GM20000 (cell line): ENCODE measurements around the gene RAB31.
"Not testable (repeated sequence)": the region's sequence is repeated elsewhere in the genome, so short reads cannot be mapped to it uniquely, and the experiment has no call there.

Experiments used
- DNase-seq: peaks from one replicate; pipeline ENCODE4 v3.0.0; 2012; ENCODE audit warnings: low spot score
- CTCF ChIP-seq: IDR thresholded peaks from 2 replicates; pipeline ENCODE4 v1.5.1; 2012; ENCODE audit warnings: mild to moderate bottlenecking, control low read depth; ENCODE audit errors: extremely low read depth, missing control alignments

Gene RAB31

GRCh38 chr18:9898792-9899549, 190.9 kb downstream of the RAB31 start:
- DNase-seq: no peak
- TF ChIP-seq CTCF: no peak

DNA sequence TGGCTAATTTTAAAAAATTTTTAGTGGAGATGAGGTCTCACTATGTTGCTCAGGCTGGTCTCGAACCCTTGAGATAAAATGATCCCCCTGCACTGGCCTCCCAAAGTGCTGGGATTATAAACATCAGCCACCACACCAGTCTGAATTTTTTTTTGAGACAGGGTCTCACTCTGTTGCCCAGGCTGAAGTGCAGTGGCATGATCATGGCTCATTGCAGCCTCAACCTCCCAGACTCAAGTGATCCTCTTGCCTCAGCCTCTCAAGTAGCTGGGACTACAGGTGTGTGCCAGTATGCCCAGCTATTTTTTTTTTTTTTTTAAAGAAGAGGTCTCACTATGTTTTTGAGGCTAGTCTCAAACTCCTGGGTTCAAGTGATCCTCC, 191.4 kb downstream of the RAB31 start:
- not testable (repeated sequence) for DNase-seq

- no peak for TF ChIP-seq CTCF
- DNase-seq: no peak
These were observed 192.6 kb downstream of the RAB31 start for GRCh38 chr18:9900699-9901098.

GRCh38 chr18:9901377-9901776, 193.3 kb downstream of the RAB31 start:
- no peak for DNase-seq
- no peak for TF ChIP-seq CTCF

DNA sequence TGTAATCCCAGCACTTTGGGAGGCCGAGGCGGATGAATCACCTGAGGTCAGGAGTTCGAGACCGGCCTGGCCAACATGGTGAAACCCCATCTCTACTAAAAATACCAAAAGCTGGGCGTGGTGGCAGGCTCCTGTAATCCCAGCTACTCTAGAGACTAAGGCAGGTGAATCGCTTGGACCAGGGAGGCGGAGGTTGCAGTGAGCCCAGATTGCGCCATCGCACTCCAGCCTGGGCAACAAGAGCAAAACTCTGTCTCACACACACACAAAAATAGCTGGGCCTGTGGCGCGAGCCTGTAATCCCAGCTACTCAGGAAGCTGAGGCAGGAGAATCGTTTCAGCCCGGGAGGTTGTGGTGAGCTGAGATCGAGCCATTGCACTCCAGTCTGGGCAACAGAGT, 194.2 kb downstream of the RAB31 start:
- DNase-seq: not testable (repeated sequence)

GRCh38 chr18:9902832-9903231, 194.7 kb downstream of the RAB31 start:
- DNase-seq: no peak
- no peak for TF ChIP-seq CTCF

DNA sequence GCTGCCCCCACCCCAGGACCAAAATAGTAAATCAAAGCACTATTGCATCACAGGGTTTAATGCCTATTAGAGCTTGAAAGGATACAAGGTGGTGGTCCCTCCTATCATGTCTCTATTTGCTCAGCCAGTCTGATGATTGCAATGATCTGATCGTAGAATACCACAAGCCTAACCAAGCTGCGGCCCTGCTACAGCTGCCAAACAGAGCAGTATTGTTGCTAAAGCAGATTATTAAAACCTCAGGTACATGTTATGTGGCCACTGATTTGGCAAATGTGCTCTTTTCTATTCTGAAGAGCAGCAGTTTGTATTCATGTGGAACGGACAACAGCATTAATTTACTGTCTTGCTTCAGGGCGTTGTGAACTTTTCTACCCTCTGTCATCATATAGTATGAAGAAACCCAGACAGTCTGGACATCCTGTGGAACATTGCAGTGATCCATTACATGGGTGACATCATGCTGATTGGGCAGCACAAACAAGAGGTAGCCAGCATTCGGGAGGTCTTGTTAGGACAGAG, 197.4 kb downstream of the RAB31 start:
- no peak for DNase-seq
- no peak for TF ChIP-seq CTCF

DNA sequence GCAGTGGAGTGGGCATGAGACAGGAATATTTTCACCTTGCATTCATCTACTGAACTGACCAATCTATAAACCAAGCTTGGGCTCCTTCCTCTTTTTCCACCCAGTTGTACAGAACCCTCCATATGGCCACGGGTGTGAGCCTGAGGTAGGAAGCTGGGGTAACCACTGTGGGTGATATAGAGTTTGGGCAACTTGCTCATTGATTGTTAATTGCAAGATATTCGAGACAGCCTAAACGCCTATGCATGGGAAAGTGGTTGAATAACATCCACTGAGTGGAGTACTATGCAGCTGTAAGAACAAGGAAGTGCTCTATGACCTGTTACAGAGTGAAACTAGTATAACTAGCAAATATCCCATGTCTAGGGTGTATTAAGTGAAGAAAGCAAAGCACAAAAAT, 198.4 kb downstream of the RAB31 start:
- TF ChIP-seq CTCF: no peak
- no peak for DNase-seq
